H1 (cell line): ENCODE measurements around the gene FAM98C.

Experiments used
- CEBPB ChIP-seq: IDR thresholded peaks from 2 replicates; pipeline ENCODE4 v1.6.1; 2012; ENCODE audit warnings: low read depth, low read length
- CHD2 ChIP-seq: IDR thresholded peaks from 2 replicates; pipeline ENCODE4 v1.6.1; 2012; ENCODE audit warnings: low read length, improper control_type of control experiment
- CREB1 ChIP-seq: IDR thresholded peaks from 2 replicates; pipeline ENCODE4 v1.6.1; 2012; ENCODE audit warnings: inconsistent platforms
- EP300 ChIP-seq, 2 experiments: IDR thresholded peaks; 1 replicate in 1 of 2; 2 replicates in 1 of 2; pipeline ENCODE4 v1.6.1; 2011 to 2012; ENCODE audit warnings: low read depth in 2 of 2, low read length in 2 of 2, mild to moderate bottlenecking in 2 of 2, borderline replicate concordance in 1 of 2, inconsistent platforms in 1 of 2, moderate library complexity in 1 of 2
- EZH2 ChIP-seq: fragments of 200-600 bp; sonication (generic); IDR thresholded peaks from 2 replicates; pipeline ENCODE4 v1.7.1; 2012; ENCODE audit warnings: low read depth, mild to moderate bottlenecking, moderate library complexity, low read length, inconsistent platforms; ENCODE audit not compliant: severe bottlenecking
- GABPA ChIP-seq: IDR thresholded peaks from 2 replicates; pipeline ENCODE4 v1.6.1; 2011; ENCODE audit warnings: mild to moderate bottlenecking, low read length, moderate library complexity, borderline replicate concordance; ENCODE audit not compliant: insufficient read depth
- JUND ChIP-seq: IDR thresholded peaks from 2 replicates; pipeline ENCODE4 v1.6.1; 2011; ENCODE audit warnings: mild to moderate bottlenecking, improper control_type of control experiment, low read length
- NRF1 ChIP-seq: IDR thresholded peaks from 2 replicates; pipeline ENCODE4 v1.6.1; 2011; ENCODE audit warnings: mild to moderate bottlenecking, low read depth, low read length, improper control_type of control experiment
- PHF8 ChIP-seq: fragments of 200-600 bp; sonication (generic); conservative IDR thresholded peaks from 2 replicates; pipeline ENCODE4 v1.7.1; 2012; ENCODE audit warnings: low read depth, mild to moderate bottlenecking, inconsistent platforms, low read length, moderate library complexity
- POLR2A ChIP-seq, 2 experiments: IDR thresholded peaks; 1 replicate in 1 of 2; 2 replicates in 1 of 2; pipeline ENCODE4 v1.6.1; 2011; ENCODE audit warnings: low read depth in 2 of 2, low read length in 2 of 2, mild to moderate bottlenecking in 2 of 2; ENCODE audit errors: control extremely low read depth in 1 of 2
- POLR2AphosphoS5 ChIP-seq: IDR thresholded peaks from 2 replicates; pipeline ENCODE4 v1.6.1; 2011; ENCODE audit warnings: low read depth, low read length
- TF ChIP-seq, protein P1 (sequence below), 3 experiments: IDR thresholded peaks; 1 replicate in 2 of 3; 2 replicates in 1 of 3; pipeline versions ENCODE4 v1.5.1 to v1.6.1; 2011; ENCODE audit warnings: low read length in 3 of 3, mild to moderate bottlenecking in 3 of 3, inconsistent platforms in 2 of 3, low read depth in 1 of 3, moderate library complexity in 1 of 3; ENCODE audit not compliant: insufficient read depth in 1 of 3; ENCODE audit errors: control extremely low read depth in 1 of 3
- TF ChIP-seq, protein P2 (sequence below): IDR thresholded peaks from 2 replicates; pipeline ENCODE4 v1.6.1; 2012; ENCODE audit warnings: inconsistent platforms

DNA sequence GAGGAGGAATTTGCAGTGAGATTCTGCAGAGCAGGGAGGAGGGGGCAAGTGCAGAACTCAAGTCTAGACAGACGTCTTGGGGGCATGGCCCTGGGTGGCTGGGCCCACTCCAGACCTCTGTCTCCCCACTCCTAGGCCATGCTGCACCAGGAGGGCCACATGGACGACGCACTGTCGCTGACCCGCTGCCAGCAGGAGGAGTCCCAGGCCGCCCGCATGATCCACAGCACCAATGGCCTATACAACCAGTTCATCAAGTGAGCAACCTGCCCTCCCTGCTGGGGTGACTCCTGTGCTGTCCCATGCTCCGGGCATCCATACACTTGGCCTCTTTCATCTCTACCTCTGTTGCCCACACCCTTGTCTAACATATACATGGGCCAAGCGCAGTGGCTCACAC is 48.7 kb downstream of the FAM98C start:
- TF ChIP-seq EP300 (IDR thresholded peaks at IDR 0.05; ENCODE audit: borderline replicate concordance in 1 of 2, low read depth in 2 of 2, low read length in 2 of 2) = no peak
- no peak for TF ChIP-seq CHD2
- TF ChIP-seq, protein P1, sequence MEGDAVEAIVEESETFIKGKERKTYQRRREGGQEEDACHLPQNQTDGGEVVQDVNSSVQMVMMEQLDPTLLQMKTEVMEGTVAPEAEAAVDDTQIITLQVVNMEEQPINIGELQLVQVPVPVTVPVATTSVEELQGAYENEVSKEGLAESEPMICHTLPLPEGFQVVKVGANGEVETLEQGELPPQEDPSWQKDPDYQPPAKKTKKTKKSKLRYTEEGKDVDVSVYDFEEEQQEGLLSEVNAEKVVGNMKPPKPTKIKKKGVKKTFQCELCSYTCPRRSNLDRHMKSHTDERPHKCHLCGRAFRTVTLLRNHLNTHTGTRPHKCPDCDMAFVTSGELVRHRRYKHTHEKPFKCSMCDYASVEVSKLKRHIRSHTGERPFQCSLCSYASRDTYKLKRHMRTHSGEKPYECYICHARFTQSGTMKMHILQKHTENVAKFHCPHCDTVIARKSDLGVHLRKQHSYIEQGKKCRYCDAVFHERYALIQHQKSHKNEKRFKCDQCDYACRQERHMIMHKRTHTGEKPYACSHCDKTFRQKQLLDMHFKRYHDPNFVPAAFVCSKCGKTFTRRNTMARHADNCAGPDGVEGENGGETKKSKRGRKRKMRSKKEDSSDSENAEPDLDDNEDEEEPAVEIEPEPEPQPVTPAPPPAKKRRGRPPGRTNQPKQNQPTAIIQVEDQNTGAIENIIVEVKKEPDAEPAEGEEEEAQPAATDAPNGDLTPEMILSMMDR (IDR thresholded peaks at IDR 0.05; ENCODE audit: control extremely low read depth in 1 of 3, insufficient read depth in 1 of 3, low read depth in 1 of 3, low read length in 3 of 3) = no peak
- TF ChIP-seq CEBPB = no peak
- TF ChIP-seq, protein P2, sequence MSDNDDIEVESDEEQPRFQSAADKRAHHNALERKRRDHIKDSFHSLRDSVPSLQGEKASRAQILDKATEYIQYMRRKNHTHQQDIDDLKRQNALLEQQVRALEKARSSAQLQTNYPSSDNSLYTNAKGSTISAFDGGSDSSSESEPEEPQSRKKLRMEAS = no peak
- TF ChIP-seq CREB1 = no peak
- no peak for TF ChIP-seq GABPA
- no peak for TF ChIP-seq JUND
- TF ChIP-seq POLR2A (IDR thresholded peaks at IDR 0.05; ENCODE audit: control extremely low read depth in 1 of 2, low read depth in 2 of 2, low read length in 2 of 2) = no peak
- no peak for TF ChIP-seq POLR2AphosphoS5
- no peak for TF ChIP-seq EZH2
- TF ChIP-seq PHF8 = no peak
- TF ChIP-seq NRF1 = no peak
